ENCODE measurements around the gene LHX4.

Gene LHX4

GRCh38 chr1:180269645-180270529 lies 39.8 kb downstream of the LHX4 start:
- in situ Hi-C loops (cut with HindIII; ENCODE audit: low sequenced_read_pairs), result loop anchor here (5.0 kb wide), 1 partner anchor 87 kb away; no protein-coding TSS in a partner anchor

- in situ Hi-C loops (cut with HindIII; ENCODE audit: low sequenced_read_pairs), result loop anchor here (5.0 kb wide), 1 partner anchor 87 kb away; no protein-coding TSS in a partner anchor
Observed at GRCh38 chr1:180270530-180271271, 40.6 kb downstream of the LHX4 start.

GRCh38 chr1:180271272-180272255 lies 41.5 kb downstream of the LHX4 start:
- in situ Hi-C loops (cut with HindIII; ENCODE audit: low sequenced_read_pairs), result loop anchor here (5.0 kb wide), 1 partner anchor 86 kb away; no protein-coding TSS in a partner anchor

- in situ Hi-C loops (cut with HindIII; ENCODE audit: low sequenced_read_pairs), result loop anchor here (5.0 kb wide), 1 partner anchor 85 kb away; no protein-coding TSS in a partner anchor
Observed at GRCh38 chr1:180272395-180272794, 42.3 kb downstream of the LHX4 start.

DNA sequence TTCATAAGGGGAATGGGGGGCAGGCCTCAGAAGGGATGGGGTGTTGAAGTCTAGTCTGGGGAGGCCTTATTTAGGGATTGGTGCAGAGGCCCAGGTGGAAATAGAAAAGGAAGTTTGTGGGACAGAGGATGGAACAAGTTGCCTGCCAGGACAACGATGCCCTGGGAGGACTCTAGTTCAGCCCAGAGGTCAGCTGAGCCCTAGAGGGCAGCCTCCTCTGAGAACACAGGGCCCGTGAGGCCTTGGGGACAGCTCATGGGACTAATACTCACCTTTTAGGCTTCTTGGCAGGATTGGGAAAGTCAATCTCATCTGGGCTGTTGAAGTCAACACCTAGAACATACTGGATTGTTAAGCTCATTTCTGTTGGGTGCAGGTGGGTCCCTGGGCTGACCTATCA lies 43.0 kb downstream of the LHX4 start:
- in situ Hi-C loops (cut with HindIII; ENCODE audit: low sequenced_read_pairs), result loop anchor here (5.0 kb wide), 1 partner anchor 84 kb away; no protein-coding TSS in a partner anchor

- in situ Hi-C loops (cut with HindIII; ENCODE audit: low sequenced_read_pairs), result loop anchor here (5.0 kb wide), 1 partner anchor 83 kb away; no protein-coding TSS in a partner anchor
Observed at GRCh38 chr1:180274221-180274620, 44.2 kb downstream of the LHX4 start.

GRCh38 chr1:180275726-180276125 lies 45.7 kb downstream of the LHX4 start:
- in situ Hi-C loops (cut with HindIII; ENCODE audit: low sequenced_read_pairs), result no loop called here

- in situ Hi-C loops (cut with HindIII; ENCODE audit: low sequenced_read_pairs), result no loop called here
Observed at GRCh38 chr1:180277476-180278193, 47.6 kb downstream of the LHX4 start.

DNA sequence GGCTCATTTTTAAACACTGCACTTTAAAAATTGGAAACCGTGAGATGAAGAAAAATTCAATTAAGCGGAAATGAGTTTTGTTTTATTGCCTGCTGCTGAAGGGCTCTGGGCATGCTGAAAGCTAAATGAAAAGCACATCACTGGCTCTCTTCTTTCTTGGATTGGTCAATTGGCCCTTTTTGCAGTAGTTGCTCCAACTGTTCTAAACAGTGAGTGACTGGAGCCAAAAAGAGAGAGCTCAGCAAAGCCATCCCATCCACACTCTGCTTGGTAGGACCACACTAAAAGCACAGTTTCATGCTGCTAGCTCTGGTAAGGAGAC lies 48.1 kb downstream of the LHX4 start:
- in situ Hi-C loops (cut with HindIII; ENCODE audit: low sequenced_read_pairs), result no loop called here

DNA sequence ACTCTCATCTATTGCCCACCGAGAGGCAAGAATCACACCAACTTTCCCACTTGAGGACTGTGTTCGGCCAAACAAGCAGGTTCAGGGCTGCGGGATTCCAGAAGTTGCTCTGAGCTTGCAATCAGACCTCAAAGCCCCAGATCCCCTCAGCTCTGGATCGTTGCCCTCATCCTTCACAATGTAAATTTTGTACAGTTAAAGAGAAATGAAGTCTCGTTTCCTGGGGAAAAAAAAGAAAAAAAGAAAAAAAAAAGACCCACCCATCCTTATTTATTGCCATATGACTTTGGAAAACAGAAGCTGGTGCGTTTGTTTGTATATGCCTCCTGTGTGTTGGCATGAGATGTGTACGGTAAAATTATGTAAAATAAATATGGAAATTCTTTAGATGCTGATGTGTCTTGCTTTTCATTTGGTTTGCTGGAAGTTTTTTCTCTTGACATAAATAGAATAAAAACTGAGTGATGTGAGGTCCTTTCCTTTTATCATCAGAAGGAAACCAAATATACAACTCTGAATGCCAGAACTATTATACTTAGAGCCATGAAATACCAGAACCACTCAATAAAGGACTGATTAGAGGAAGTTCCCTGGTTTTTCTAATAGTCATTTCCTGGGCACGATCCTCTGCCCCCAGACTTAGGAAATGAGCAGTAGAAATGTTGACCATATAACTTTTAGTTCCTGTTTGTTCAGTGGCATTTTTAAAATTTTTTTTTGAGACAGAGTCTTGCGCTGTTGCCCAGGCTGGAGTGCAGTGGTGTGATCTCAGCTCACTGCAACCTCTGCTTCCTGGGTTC lies 48.7 kb downstream of the LHX4 start:
- in situ Hi-C loops (cut with HindIII; ENCODE audit: low sequenced_read_pairs), result no loop called here

DNA sequence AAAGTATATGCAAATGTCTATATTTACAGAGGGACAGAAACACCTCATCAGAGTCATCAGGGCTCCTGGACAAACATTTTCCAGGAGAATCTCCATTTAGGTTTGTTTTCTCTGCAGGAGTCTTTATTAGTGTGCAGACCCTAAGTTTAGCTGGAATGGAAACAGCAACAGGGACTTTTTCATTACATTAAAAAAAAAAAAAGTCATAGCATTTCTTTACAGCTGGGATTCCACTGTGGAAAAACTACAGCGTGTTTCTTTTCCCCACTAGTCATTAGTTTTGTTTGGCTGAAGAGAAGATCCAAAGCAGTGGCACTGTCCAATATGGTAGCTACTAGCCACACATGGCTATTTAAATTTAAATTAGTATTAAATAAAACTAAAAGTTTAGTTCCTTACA lies 49.6 kb downstream of the LHX4 start:
- in situ Hi-C loops (cut with HindIII; ENCODE audit: low sequenced_read_pairs), result no loop called here

GRCh38 chr1:180280617-180281016 lies 50.6 kb downstream of the LHX4 start:
- in situ Hi-C loops (cut with HindIII; ENCODE audit: low sequenced_read_pairs), result no loop called here

- in situ Hi-C loops (cut with HindIII; ENCODE audit: low sequenced_read_pairs), result no loop called here
Observed at GRCh38 chr1:180281490-180281889, 51.4 kb downstream of the LHX4 start.

- in situ Hi-C loops (cut with HindIII; ENCODE audit: low sequenced_read_pairs), result no loop called here
Observed at GRCh38 chr1:180282401-180283044, 52.5 kb downstream of the LHX4 start.

DNA sequence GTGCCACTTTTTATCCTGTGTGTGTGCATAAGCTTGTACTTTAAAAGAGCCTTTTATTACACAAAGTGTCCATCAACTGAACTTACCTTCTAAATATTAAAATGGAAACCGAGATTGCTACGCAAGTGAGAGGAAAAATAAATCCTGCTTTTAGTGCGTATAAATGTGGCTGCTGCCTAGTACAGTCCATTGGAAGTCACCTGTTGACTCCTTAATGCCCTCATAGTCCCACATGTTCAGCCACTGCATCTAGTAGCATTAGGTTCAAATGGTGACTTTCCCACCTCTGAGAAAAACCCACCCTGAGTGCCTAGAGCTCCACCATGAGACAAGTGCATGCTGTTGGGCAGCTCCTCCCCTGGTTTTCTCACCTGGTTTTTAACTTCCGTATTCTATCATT lies 53.0 kb downstream of the LHX4 start:
- in situ Hi-C loops (cut with HindIII; ENCODE audit: low sequenced_read_pairs), result no loop called here

- in situ Hi-C loops (cut with HindIII; ENCODE audit: low sequenced_read_pairs), result no loop called here
Observed at GRCh38 chr1:180286417-180286816, 56.4 kb downstream of the LHX4 start.

DNA sequence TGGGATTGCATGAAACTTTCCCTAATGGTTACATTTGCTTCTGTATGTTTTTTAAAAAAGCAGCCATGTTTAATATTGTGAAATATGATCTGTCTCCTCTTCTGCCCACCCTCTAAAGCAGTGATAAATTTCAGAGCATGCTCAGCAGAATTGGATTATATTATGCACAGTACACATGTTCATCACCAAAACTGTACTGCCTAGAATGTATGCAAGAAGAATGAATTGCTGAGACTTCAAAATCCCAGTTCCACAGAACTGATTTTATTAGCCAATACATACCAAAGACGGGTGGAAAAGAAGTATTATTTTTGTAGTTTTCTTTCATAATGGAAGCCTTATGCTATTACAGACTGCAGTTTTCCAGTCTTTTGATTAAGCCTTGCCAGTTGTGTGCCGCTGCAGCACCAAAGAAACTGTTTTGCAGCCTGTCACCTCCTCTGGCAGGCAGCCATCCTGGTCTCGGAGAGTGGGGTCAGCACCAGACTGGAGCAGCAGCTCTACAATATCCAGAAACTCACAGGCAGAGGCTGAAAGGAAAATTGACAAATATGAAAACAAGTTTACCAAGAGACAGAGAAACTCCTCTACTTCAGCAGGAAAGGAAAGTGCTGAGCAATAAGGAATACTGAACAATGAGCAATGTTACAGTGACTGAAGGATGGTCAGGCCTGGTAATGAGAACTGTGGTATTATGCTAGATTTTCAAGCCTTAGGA lies 58.1 kb downstream of the LHX4 start:
- in situ Hi-C loops (cut with HindIII; ENCODE audit: low sequenced_read_pairs), result no loop called here

GRCh38 chr1:180288940-180289339 lies 58.9 kb downstream of the LHX4 start:
- in situ Hi-C loops (cut with HindIII; ENCODE audit: low sequenced_read_pairs), result no loop called here
